Nephron (organoid): ENCODE data around the gene GPR89B.
A peak's percentile ranks its signal among the peaks of the same experiment; 100 is the strongest.
"Not testable (repeated sequence)": the region's sequence is repeated elsewhere in the genome, so short reads cannot be mapped to it uniquely, and the experiment has no call there.

Experiments used
- H3K27ac Mint-ChIP-seq, 3 experiments: 2 replicates each; pipeline ENCODE4 v1.8.0; 2020; ENCODE audit warnings: mixed read lengths in 3 of 3, mild to moderate bottlenecking in 2 of 3, moderate library complexity in 1 of 3
- H3K27me3 Mint-ChIP-seq: 2 replicates; pipeline ENCODE4 v1.8.0; 2021; ENCODE audit warnings: low read depth, mild to moderate bottlenecking, moderate library complexity, mixed read lengths
- H3K36me3 Mint-ChIP-seq: 2 replicates; pipeline ENCODE4 v1.8.0; 2020; ENCODE audit warnings: low read depth, mixed read lengths
- H3K4me1 Mint-ChIP-seq: 2 replicates; pipeline ENCODE4 v1.8.0; 2020; ENCODE audit warnings: mixed read lengths
- H3K4me3 Mint-ChIP-seq, 3 experiments: 2 replicates each; pipeline ENCODE4 v1.8.0; 2020; ENCODE audit warnings: mild to moderate bottlenecking in 3 of 3, mixed read lengths in 3 of 3, moderate library complexity in 2 of 3
- H3K9me3 Mint-ChIP-seq: 2 replicates; pipeline ENCODE4 v1.8.0; 2020; ENCODE audit warnings: mixed read lengths
- CTCF ChIP-seq, 3 experiments: fragments of 200-600 bp; sonication (generic); IDR thresholded peaks; one replicate each; pipeline ENCODE4 v1.5.0; 2021; ENCODE audit warnings: antibody characterized with exemption in 3 of 3; ENCODE audit not compliant: unreplicated experiment in 3 of 3

GPR89B gene

GRCh38 chr1:147904726-147905125 is 23.5 kb upstream of the GPR89B start:
- no peak overlapping the region for H3K27ac Mint-ChIP-seq
- no peak for TF ChIP-seq CTCF (IDR thresholded peaks at IDR 0.05; ENCODE audit: unreplicated experiment in 3 of 3)
- H3K36me3 Mint-ChIP-seq, result no peaks in the 10 kb centered on the region
- no peaks in the 10 kb centered on the region for H3K27me3 Mint-ChIP-seq
- H3K4me3 Mint-ChIP-seq, result no peak overlapping the region
- no peaks in the 10 kb centered on the region for H3K9me3 Mint-ChIP-seq
- H3K4me1 Mint-ChIP-seq, result no peaks in the 10 kb centered on the region

GRCh38 chr1:147907786-147908509 is 20.3 kb upstream of the GPR89B start:
- TF ChIP-seq CTCF (IDR thresholded peaks at IDR 0.05; ENCODE audit: unreplicated experiment in 3 of 3), result no peak
- Mint-ChIP-seq H3K27ac (no peak overlapping the region), H3K4me3 (no peak overlapping the region), H3K9me3 (no peaks in the 10 kb centered on the region), H3K36me3 (no peaks in the 10 kb centered on the region), H3K4me1 (no peaks in the 10 kb centered on the region), H3K27me3 (peaks cover 8% of the 10 kb centered on the region)

GRCh38 chr1:147912553-147912952 is 15.7 kb upstream of the GPR89B start:
- Mint-ChIP-seq H3K27me3 (peaks cover 19% of the 10 kb centered on the region), H3K36me3 (no peaks in the 10 kb centered on the region), H3K4me3 (no peak overlapping the region), H3K4me1 (no peaks in the 10 kb centered on the region), H3K27ac (no peak overlapping the region), H3K9me3 (no peaks in the 10 kb centered on the region)
- TF ChIP-seq CTCF (IDR thresholded peaks at IDR 0.05; ENCODE audit: unreplicated experiment in 3 of 3), result no peak

- H3K27me3 Mint-ChIP-seq, result peaks cover 19% of the 10 kb centered on the region
- no peak overlapping the region for H3K27ac Mint-ChIP-seq
Measured at GRCh38 chr1:147913362-147913942, 14.8 kb upstream of the GPR89B start.

GRCh38 chr1:147919896-147920295 is 8.3 kb upstream of the GPR89B start:
- no peaks in the 10 kb centered on the region for H3K36me3 Mint-ChIP-seq
- no peak overlapping the region for H3K4me3 Mint-ChIP-seq
- H3K27me3 Mint-ChIP-seq, result peaks cover 6% of the 10 kb centered on the region
- H3K27ac Mint-ChIP-seq, result no peak overlapping the region
- no peaks in the 10 kb centered on the region for H3K4me1 Mint-ChIP-seq
- no peaks in the 10 kb centered on the region for H3K9me3 Mint-ChIP-seq
- TF ChIP-seq CTCF (IDR thresholded peaks at IDR 0.05; ENCODE audit: unreplicated experiment in 3 of 3), result no peak

More at GRCh38 chr1:147913362-147913942, 14.8 kb upstream of the GPR89B start:
- H3K4me1 Mint-ChIP-seq, result no peaks in the 10 kb centered on the region
- no peak for TF ChIP-seq CTCF (IDR thresholded peaks at IDR 0.05; ENCODE audit: unreplicated experiment in 3 of 3)
- H3K4me3 Mint-ChIP-seq, result no peak overlapping the region
- H3K9me3 Mint-ChIP-seq, result no peaks in the 10 kb centered on the region
- no peaks in the 10 kb centered on the region for H3K36me3 Mint-ChIP-seq

- no peaks in the 10 kb centered on the region for H3K36me3 Mint-ChIP-seq
- peaks cover 5% of the 10 kb centered on the region for H3K4me1 Mint-ChIP-seq
- H3K9me3 Mint-ChIP-seq, result no peaks in the 10 kb centered on the region
- peak overlapping the region in 1 of 3 experiments; percentile 36 for H3K4me3 Mint-ChIP-seq
- no peak overlapping the region for H3K27ac Mint-ChIP-seq
- no peak for TF ChIP-seq CTCF (IDR thresholded peaks at IDR 0.05; ENCODE audit: unreplicated experiment in 3 of 3)
- H3K27me3 Mint-ChIP-seq, result no peaks in the 10 kb centered on the region
Measured at GRCh38 chr1:147924813-147925212, 3.4 kb upstream of the GPR89B start.

- H3K27me3 Mint-ChIP-seq, H3K36me3 Mint-ChIP-seq, H3K4me3 Mint-ChIP-seq, H3K9me3 Mint-ChIP-seq, H3K27ac Mint-ChIP-seq: not testable (repeated sequence)
- H3K4me1 Mint-ChIP-seq, result peaks cover 22% of the 10 kb centered on the region
Measured at GRCh38 chr1:147927215-147927614, 1.0 kb upstream of the GPR89B start.

GRCh38 chr1:147927689-147928088 is 531 bp upstream of the GPR89B start:
- H3K9me3 Mint-ChIP-seq, H3K27me3 Mint-ChIP-seq, H3K4me3 Mint-ChIP-seq, H3K36me3 Mint-ChIP-seq, H3K27ac Mint-ChIP-seq: not testable (repeated sequence)
- peaks cover 25% of the 10 kb centered on the region for H3K4me1 Mint-ChIP-seq
